ENCODE measurements around the gene PRIM1. TPM values are rescaled to one million over a fixed set of nuclear protein-coding genes. Genes with fewer than 3 reads are reported as not detected.

Gene PRIM1
- polyA plus RNA-seq, 3 donors: 3.6 to 6.3 (median 5.6) TPM

DNA sequence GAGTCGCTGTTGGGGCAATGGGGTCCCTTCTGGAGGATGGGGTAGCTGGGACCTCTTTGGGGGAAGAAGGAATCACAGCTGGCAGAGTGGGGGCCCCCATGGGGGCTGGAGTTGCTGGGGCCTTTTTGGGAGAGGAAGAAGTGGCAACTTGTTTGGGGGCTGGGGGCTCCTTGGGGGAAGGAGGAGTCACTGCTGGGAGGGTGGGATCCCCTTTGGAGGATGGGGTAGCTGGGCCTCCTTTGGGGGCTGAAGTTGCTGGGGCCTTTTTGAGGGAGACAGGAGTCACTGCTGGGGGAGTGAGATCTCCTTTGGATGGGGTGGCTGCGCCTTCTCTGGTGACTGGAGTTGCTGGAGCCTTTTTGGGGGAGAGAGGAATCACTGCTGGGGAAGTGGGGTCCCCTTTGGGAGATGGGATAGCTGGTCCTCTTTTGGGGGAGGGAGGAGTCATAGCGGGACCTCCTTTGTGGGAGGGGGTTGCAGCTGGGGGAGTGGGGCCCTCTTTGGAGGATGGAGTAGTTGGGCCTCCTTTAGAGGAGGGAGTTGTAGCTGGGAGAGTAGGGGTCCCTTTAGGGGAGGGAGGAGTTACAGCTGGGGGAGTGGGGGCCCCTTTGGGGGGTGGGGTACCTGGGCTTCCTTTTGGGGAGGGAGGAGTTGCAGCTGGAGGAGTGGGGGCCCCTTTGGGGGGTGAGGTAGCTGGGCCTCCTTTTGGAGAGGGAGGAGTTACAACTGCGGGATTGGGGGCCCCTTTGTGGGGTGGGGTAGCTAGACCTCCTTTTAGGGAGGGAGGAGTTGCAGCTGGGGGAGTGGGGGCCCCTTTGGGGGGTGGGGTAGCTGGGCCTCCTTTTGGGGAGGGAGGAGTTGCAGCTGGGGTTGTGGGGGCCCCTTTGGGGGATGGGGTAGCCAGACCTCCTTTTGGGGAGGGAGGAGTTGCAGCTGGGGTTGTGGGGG lies 34.9 kb downstream of the PRIM1 start:
- TF ChIP-seq, protein P1, sequence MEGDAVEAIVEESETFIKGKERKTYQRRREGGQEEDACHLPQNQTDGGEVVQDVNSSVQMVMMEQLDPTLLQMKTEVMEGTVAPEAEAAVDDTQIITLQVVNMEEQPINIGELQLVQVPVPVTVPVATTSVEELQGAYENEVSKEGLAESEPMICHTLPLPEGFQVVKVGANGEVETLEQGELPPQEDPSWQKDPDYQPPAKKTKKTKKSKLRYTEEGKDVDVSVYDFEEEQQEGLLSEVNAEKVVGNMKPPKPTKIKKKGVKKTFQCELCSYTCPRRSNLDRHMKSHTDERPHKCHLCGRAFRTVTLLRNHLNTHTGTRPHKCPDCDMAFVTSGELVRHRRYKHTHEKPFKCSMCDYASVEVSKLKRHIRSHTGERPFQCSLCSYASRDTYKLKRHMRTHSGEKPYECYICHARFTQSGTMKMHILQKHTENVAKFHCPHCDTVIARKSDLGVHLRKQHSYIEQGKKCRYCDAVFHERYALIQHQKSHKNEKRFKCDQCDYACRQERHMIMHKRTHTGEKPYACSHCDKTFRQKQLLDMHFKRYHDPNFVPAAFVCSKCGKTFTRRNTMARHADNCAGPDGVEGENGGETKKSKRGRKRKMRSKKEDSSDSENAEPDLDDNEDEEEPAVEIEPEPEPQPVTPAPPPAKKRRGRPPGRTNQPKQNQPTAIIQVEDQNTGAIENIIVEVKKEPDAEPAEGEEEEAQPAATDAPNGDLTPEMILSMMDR (IDR thresholded peaks at IDR 0.05): no peak
- peaks cover 0 to 2% (median 0%) of the 10 kb centered on the region in 3 donors for H3K27me3 Mint-ChIP-seq (ENCODE audit: low read depth in 3 of 3)
- peaks cover 56 to 79% of the 10 kb centered on the region in 2 donors for H3K36me3 ChIP-seq (replicated peaks in 1 of 2; ENCODE audit: control insufficient read depth in 1 of 2, insufficient read depth in 2 of 2, low read length in 2 of 2)
- DNase-seq: no peak
- no peaks in the 10 kb centered on the region for H3K27me3 ChIP-seq (ENCODE audit: control insufficient read depth in 2 of 2, insufficient read depth in 2 of 2, low read length in 2 of 2)
- H3K4me1 Mint-ChIP-seq: peaks cover 66% of the 10 kb centered on the region
- H3K36me3 Mint-ChIP-seq: peaks cover 67 to 73% of the 10 kb centered on the region in 2 donors
- peak overlapping the region; percentile 14 to 91 (median 77) for H3K27ac Mint-ChIP-seq
- H3K4me3 ChIP-seq (replicated peaks in 1 of 3; ENCODE audit: low read depth in 2 of 3, low read length in 3 of 3): peak overlapping the region in 1 of 3 experiments; percentile 10
- H2AFZ ChIP-seq (ENCODE audit: insufficient read depth, low read depth, low read length, poor library complexity, severe bottlenecking): no peak overlapping the region
- 68% methylated on average over 3 of the region's 4 CpGs for whole genome bisulfite sequencing (ENCODE audit: insufficient coverage)
- no peaks in the 10 kb centered on the region for H3K9me3 ChIP-seq (replicated peaks in 1 of 2; ENCODE audit: control insufficient read depth in 1 of 2, insufficient read depth in 1 of 2, low read length in 2 of 2)
- H3K79me2 ChIP-seq (ENCODE audit: insufficient read depth, low read length): peaks cover 80% of the 10 kb centered on the region
- H3K4me3 Mint-ChIP-seq: peak overlapping the region; percentile 26 to 45
- peaks cover 98% of the 10 kb centered on the region for H4K20me1 ChIP-seq (ENCODE audit: insufficient read depth, low read length)
- H3K9ac ChIP-seq (ENCODE audit: insufficient read depth, low read length, poor library complexity, severe bottlenecking): no peak overlapping the region
- no peak overlapping the region for H3K4me2 ChIP-seq (replicated peaks; ENCODE audit: extremely low read depth, low read length, poor library complexity, severe bottlenecking)
- H3K27ac ChIP-seq (ENCODE audit: low read depth in 1 of 2, low read length in 2 of 2): peak overlapping the region; percentile 23 to 54
- no peaks in the 10 kb centered on the region for H3K9me3 Mint-ChIP-seq
- peaks cover 36 to 62% of the 10 kb centered on the region in 2 donors for H3K4me1 ChIP-seq (ENCODE audit: control insufficient read depth in 1 of 2, insufficient read depth in 2 of 2, low read length in 2 of 2)
- intact Hi-C loops (cut with micrococcal nuclease): no loop called here

DNA sequence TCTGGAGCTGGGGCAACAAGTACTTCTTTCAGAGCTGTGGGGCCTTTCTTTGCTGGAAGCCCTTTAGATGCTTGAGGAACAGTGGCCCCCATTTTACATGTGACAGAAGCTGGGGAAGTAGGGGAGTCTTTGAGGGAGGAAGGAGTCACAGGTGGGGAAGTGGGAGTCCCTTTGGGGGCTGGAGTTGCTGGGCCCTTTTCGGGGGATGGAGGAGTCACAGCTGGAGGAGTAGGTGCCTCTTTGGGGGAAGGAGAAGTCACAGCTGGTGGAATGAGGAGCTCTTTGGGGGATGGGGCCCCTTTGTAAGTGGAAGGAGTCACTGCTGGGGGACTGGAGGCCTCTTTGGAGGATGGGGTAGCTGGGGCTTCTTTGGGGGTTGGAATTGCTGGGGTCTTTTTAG lies 35.7 kb downstream of the PRIM1 start:
- Mint-ChIP-seq H3K36me3 (peaks cover 68 to 80% of the 10 kb centered on the region in 2 donors), H3K27ac (peak overlapping the region; percentile 23 to 91 (median 77)), H3K9me3 (no peaks in the 10 kb centered on the region), H3K4me3 (no peak overlapping the region), H3K4me1 (peaks cover 58% of the 10 kb centered on the region), H3K27me3 (ENCODE audit: low read depth in 3 of 3) (peaks cover 0 to 2% (median 0%) of the 10 kb centered on the region in 3 donors)
- H3K79me2 ChIP-seq (ENCODE audit: insufficient read depth, low read length): peaks cover 73% of the 10 kb centered on the region
- H3K4me1 ChIP-seq (ENCODE audit: control insufficient read depth in 1 of 2, insufficient read depth in 2 of 2, low read length in 2 of 2): peaks cover 29 to 55% of the 10 kb centered on the region in 2 donors
- intact Hi-C loops (cut with micrococcal nuclease): no loop called here
- peak overlapping the region; percentile 6 for H3K4me2 ChIP-seq (replicated peaks; ENCODE audit: extremely low read depth, low read length, poor library complexity, severe bottlenecking)
- H2AFZ ChIP-seq (ENCODE audit: insufficient read depth, low read depth, low read length, poor library complexity, severe bottlenecking): no peak overlapping the region
- H3K36me3 ChIP-seq (replicated peaks in 1 of 2; ENCODE audit: control insufficient read depth in 1 of 2, insufficient read depth in 2 of 2, low read length in 2 of 2): peaks cover 62 to 80% of the 10 kb centered on the region in 2 donors
- no peaks in the 10 kb centered on the region for H3K27me3 ChIP-seq (ENCODE audit: control insufficient read depth in 2 of 2, insufficient read depth in 2 of 2, low read length in 2 of 2)
- no peaks in the 10 kb centered on the region for H3K9me3 ChIP-seq (replicated peaks in 1 of 2; ENCODE audit: control insufficient read depth in 1 of 2, insufficient read depth in 1 of 2, low read length in 2 of 2)
- H3K27ac ChIP-seq (ENCODE audit: low read depth in 1 of 2, low read length in 2 of 2): peak overlapping the region; percentile 23 to 54
- TF ChIP-seq, protein P1 (IDR thresholded peaks at IDR 0.05): no peak
- DNase-seq: no peak
- H3K9ac ChIP-seq (ENCODE audit: insufficient read depth, low read length, poor library complexity, severe bottlenecking): no peak overlapping the region
- 0% methylated on average over 1 of the region's 1 CpG for whole genome bisulfite sequencing (ENCODE audit: insufficient coverage)
- peak overlapping the region in 1 of 3 experiments; percentile 10 for H3K4me3 ChIP-seq (replicated peaks in 1 of 3; ENCODE audit: low read depth in 2 of 3, low read length in 3 of 3)
- peaks cover 91% of the 10 kb centered on the region for H4K20me1 ChIP-seq (ENCODE audit: insufficient read depth, low read length)
